OCI-LY3 (cell line): ENCODE measurements around the gene GARS1.

Experiments
- H2AFZ ChIP-seq: fragments of 200-600, 300-600 bp; shearing (Covaris generic); 2 replicates; pipeline ENCODE4 v1.6.0; 2014; ENCODE audit warnings: antibody characterized with exemption, low read depth, low read length
- H3K27ac ChIP-seq: fragments of 200-600, 300-600 bp; sonication (generic); 2 replicates; pipeline ENCODE4 v1.5.1; 2014; ENCODE audit warnings: mild to moderate bottlenecking, low read length, moderate library complexity, mixed read lengths
- H3K27me3 ChIP-seq: fragments of 200-600, 300-600 bp; sonication (generic); 2 replicates; pipeline ENCODE4 v1.6.1; 2014; ENCODE audit warnings: low read depth, low read length, mixed read lengths
- H3K36me3 ChIP-seq: fragments of 200-600, 300-600 bp; sonication (generic); replicated peaks from 2 replicates; pipeline ENCODE3; 2014; ENCODE audit warnings: low read depth, low read length, mixed read lengths
- H3K4me1 ChIP-seq: fragments of 300-600, 200-600 bp; sonication (generic); 2 replicates; pipeline ENCODE4 v1.6.1; 2014; ENCODE audit warnings: low read length, mixed read lengths
- H3K4me2 ChIP-seq: fragments of 200-600, 300-600 bp; sonication (generic); 2 replicates; pipeline ENCODE4 v1.6.1; 2014; ENCODE audit warnings: low read length, mixed read lengths
- H3K4me3 ChIP-seq: fragments of 300-600, 200-600 bp; sonication (generic); 2 replicates; pipeline ENCODE4 v1.5.1; 2014; ENCODE audit warnings: antibody characterized with exemption, mild to moderate bottlenecking, low read length, moderate library complexity
- H3K79me2 ChIP-seq: fragments of 300-600, 200-600 bp; shearing (Covaris generic); 2 replicates; pipeline ENCODE4 v1.6.1; 2014; ENCODE audit warnings: mild to moderate bottlenecking, low read length, mixed read lengths
- H3K9ac ChIP-seq: fragments of 300-600, 200-600 bp; shearing (Covaris generic); 2 replicates; pipeline ENCODE4 v1.6.0; 2014; ENCODE audit warnings: mild to moderate bottlenecking, low read length, moderate library complexity
- H3K9me3 ChIP-seq: fragments of 200-600, 300-600 bp; shearing (Covaris generic); 2 replicates; pipeline ENCODE4 v1.6.1; 2014; ENCODE audit warnings: low read length, mixed read lengths; ENCODE audit not compliant: insufficient read depth
- H4K20me1 ChIP-seq: fragments of 200-600, 300-600 bp; sonication (generic); 2 replicates; pipeline ENCODE4 v1.6.1; 2016; ENCODE audit warnings: low read length, mixed read lengths; ENCODE audit not compliant: insufficient read depth
- CTCF ChIP-seq: fragments of 200-600, 300-600 bp; sonication (generic); IDR thresholded peaks from 2 replicates; pipeline ENCODE4 v1.5.1; 2014; ENCODE audit warnings: antibody characterized with exemption, low read length, low read depth
- EZH2phosphoT487 ChIP-seq: fragments of 200-600 bp; shearing (Covaris generic); IDR thresholded peaks from 2 replicates; pipeline ENCODE4 v1.6.1; 2018; ENCODE audit warnings: antibody characterized with exemption, mixed run types, low read depth

GARS1 gene

DNA sequence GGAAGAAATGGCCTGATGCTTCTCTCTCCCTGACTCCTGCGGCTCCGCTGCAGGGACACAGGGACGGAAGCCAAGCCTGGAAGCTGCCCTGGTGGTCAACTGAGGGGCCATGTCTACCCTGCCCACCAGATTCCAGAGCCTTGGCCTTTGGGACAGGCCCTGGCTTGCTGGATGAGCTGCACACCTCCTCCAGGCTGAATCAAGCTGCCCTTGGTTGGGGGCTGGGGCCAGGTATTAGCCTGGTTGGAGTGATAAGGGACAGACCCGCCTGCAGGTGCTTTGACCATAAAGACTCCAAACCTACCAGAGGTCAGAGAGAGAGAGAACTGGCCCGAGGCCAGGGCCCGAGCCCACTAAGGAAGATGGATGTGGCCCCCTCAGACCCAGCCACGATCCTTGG is 57.5 kb downstream of the GARS1 start:
- no peak overlapping the region for H3K27ac ChIP-seq
- no peak overlapping the region for H2AFZ ChIP-seq
- no peak overlapping the region for H3K4me2 ChIP-seq
- no peak overlapping the region for H3K4me3 ChIP-seq
- no peaks in the 10 kb centered on the region for H3K79me2 ChIP-seq
- no peaks in the 10 kb centered on the region for H3K36me3 ChIP-seq
- H4K20me1 ChIP-seq, result no peaks in the 10 kb centered on the region
- no peaks in the 10 kb centered on the region for H3K9me3 ChIP-seq
- no peaks in the 10 kb centered on the region for H3K4me1 ChIP-seq
- no peak for TF ChIP-seq EZH2phosphoT487
- TF ChIP-seq CTCF, result no peak
- H3K9ac ChIP-seq, result no peak overlapping the region
- no peaks in the 10 kb centered on the region for H3K27me3 ChIP-seq

DNA sequence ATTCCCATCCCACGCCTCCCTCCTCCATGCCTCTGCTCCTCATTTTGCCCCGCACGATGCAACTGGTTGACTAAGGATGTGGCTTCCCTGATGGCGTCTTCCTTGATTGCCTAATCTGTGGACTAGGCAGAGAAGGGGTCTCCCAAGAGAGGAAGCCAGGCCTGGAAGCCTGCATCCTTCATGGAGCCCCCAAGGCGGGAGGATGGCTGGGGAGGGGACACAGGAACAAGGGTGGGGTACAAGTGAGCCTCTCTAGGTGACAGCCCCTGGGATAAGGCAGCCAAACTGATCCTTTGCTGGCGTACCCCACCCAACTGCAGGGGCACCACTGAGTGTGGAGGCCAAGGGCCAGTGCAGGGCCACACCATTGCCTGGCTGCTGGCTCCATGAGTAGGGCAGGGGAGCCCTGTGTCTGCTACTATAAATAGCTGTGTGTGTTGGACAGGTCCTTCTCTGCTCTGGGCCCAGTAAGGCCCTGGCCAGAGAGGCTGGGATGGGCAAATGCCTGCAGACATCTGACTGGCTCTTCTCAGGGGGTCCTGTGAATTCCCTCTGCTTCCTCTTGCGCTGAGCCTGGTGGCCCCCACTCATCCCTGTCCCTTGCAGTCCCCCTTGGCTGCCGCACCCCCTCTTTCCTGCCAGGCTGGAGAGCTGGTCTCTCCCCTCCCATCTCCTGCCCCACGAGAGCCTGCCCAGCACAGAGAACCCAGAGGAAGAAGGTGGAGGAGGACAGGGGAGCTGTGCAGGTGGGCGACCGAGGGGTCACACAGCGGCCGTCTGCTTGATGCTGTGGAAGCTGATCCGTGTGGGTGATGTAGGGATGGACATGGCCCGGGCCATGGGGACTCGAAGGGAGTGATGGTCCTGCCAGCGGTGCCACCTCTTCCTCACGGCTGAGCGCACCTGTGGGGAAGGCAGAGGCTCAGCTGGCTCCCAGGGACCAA is 58.3 kb downstream of the GARS1 start:
- no peaks in the 10 kb centered on the region for H3K4me1 ChIP-seq
- TF ChIP-seq EZH2phosphoT487 (no peak), CTCF (no peak)
- H3K9ac ChIP-seq, result no peak overlapping the region
- H3K9me3 ChIP-seq, result no peaks in the 10 kb centered on the region
- no peak overlapping the region for H3K27ac ChIP-seq
- no peak overlapping the region for H3K4me3 ChIP-seq
- no peaks in the 10 kb centered on the region for H3K79me2 ChIP-seq
- no peak overlapping the region for H2AFZ ChIP-seq
- no peaks in the 10 kb centered on the region for H3K27me3 ChIP-seq
- no peaks in the 10 kb centered on the region for H4K20me1 ChIP-seq
- no peak overlapping the region for H3K4me2 ChIP-seq
- H3K36me3 ChIP-seq, result no peaks in the 10 kb centered on the region

- H3K9me3 ChIP-seq, result no peaks in the 10 kb centered on the region
- H3K79me2 ChIP-seq, result no peaks in the 10 kb centered on the region
- H3K4me1 ChIP-seq, result no peaks in the 10 kb centered on the region
- no peaks in the 10 kb centered on the region for H3K27me3 ChIP-seq
- no peaks in the 10 kb centered on the region for H4K20me1 ChIP-seq
- no peaks in the 10 kb centered on the region for H3K36me3 ChIP-seq
- TF ChIP-seq EZH2phosphoT487, result no peak
- TF ChIP-seq CTCF, result no peak
- no peak overlapping the region for H2AFZ ChIP-seq
- no peak overlapping the region for H3K4me3 ChIP-seq
- no peak overlapping the region for H3K4me2 ChIP-seq
- no peak overlapping the region for H3K9ac ChIP-seq
- no peak overlapping the region for H3K27ac ChIP-seq
Observed at GRCh38 chr7:30654296-30655090, 59.8 kb downstream of the GARS1 start.
